ENCODE measurements around the gene CXCR6.

The CXCR6 gene

GRCh38 chr3:45922950-45923590, 20.2 kb upstream of the CXCR6 start:
- no peak for DNase-seq

- DNase-seq, result no peak
Observed at GRCh38 chr3:45923755-45924154, 19.5 kb upstream of the CXCR6 start.

- DNase-seq, result no peak
Observed at GRCh38 chr3:45927881-45928280, 15.4 kb upstream of the CXCR6 start.

- DNase-seq, result no peak
Observed at GRCh38 chr3:45929042-45929679, 14.1 kb upstream of the CXCR6 start.

- no peak for DNase-seq
Observed at GRCh38 chr3:45931496-45931895, 11.8 kb upstream of the CXCR6 start.

GRCh38 chr3:45932112-45932511, 11.2 kb upstream of the CXCR6 start:
- DNase-seq, result no peak

- DNase-seq, result no peak
Observed at GRCh38 chr3:45933591-45933990, 9.7 kb upstream of the CXCR6 start.

- no peak for DNase-seq
Observed at GRCh38 chr3:45936261-45936660, 7.0 kb upstream of the CXCR6 start.

- no peak for DNase-seq
Observed at GRCh38 chr3:45937206-45938042, 5.8 kb upstream of the CXCR6 start.

- DNase-seq, result no peak
Observed at GRCh38 chr3:45938043-45938435, 5.2 kb upstream of the CXCR6 start.

GRCh38 chr3:45938864-45939263, 4.4 kb upstream of the CXCR6 start:
- peak; percentile 64 for DNase-seq

- DNase-seq, result no peak
Observed at GRCh38 chr3:45939341-45939771, 3.9 kb upstream of the CXCR6 start.

- DNase-seq, result no peak
Observed at GRCh38 chr3:45940004-45940780, 3.1 kb upstream of the CXCR6 start.

- DNase-seq, result no peak
Observed at GRCh38 chr3:45940781-45941365, 2.4 kb upstream of the CXCR6 start.

GRCh38 chr3:45942051-45942825, 1.0 kb upstream of the CXCR6 start:
- no peak for DNase-seq

- no peak for DNase-seq
Observed at GRCh38 chr3:45944830-45945620, 1.8 kb downstream of the CXCR6 start.

- no peak for DNase-seq
Observed at GRCh38 chr3:45946307-45946706, 3.0 kb downstream of the CXCR6 start.

- DNase-seq, result no peak
Observed at GRCh38 chr3:45946875-45947274, 3.6 kb downstream of the CXCR6 start.

- DNase-seq, result no peak
Observed at GRCh38 chr3:45947361-45947760, 4.1 kb downstream of the CXCR6 start.

- DNase-seq, result peak; percentile 48
Observed at GRCh38 chr3:45948311-45948781, 5.1 kb downstream of the CXCR6 start.

- DNase-seq, result no peak
Observed at GRCh38 chr3:45948881-45949280, 5.6 kb downstream of the CXCR6 start.

All from amniotic stem cell (primary cell).